VCaP (cell line): ENCODE data around the gene ZDHHC8.

Experiments
- H3K27ac ChIP-seq: fragments of 450-650 bp; 2 replicates; pipeline ENCODE4 v1.5.1; 2017
- CTCF ChIP-seq: fragments of 450-650 bp; conservative IDR thresholded peaks from 2 replicates; pipeline ENCODE4 v1.5.1; 2017; ENCODE audit warnings: mild to moderate bottlenecking, moderate library complexity

ZDHHC8 gene

DNA sequence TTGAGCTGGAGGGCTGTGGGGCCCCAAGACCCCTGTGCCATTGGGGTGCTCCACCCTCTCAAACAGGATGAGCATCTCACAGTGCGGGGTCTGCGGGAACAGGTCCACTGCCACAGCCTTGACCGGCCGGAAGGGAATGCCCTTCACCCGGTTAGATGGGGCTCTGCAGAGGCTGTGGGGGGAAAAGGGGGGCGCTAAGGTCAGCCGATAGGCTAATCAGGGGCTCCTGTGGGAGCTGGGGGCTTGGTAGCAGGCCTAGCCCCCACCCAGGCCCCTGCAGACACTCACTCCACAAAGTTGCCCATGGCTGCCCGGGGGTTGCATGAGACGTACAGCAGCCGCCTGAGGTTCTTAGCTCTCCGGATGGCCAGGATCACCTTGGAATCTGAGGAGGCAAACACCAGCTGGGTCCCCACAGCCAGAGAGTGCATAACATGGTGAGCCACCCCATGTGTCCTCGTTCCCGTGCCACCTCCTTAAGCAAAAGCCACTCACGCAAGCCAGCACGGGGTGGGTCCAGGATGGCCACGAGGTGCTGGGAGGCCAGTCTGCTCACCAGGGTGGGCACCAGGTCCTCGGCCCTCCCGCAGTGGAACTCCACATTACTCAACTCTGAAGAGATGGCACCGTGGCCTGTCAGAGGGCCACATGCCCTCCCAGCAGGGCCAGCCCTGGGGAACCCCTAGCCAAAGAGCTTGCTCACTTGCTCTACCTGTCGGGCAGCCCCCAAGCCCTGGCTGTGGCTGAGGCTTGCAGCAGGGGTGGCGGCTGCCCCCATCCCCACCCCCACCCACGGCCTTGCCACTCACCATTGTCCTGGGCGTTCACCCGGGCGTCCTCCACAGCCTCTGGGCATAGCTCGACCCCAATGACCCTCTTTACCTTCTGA is 18.7 kb upstream of the ZDHHC8 start:
- TF ChIP-seq CTCF = no peak
- peak overlapping the region; percentile 38; the same call in 1 of the 2 replicates for H3K27ac ChIP-seq

- no peak for TF ChIP-seq CTCF
These were observed 17.9 kb upstream of the ZDHHC8 start for GRCh38 chr22:20113551-20114310.

DNA sequence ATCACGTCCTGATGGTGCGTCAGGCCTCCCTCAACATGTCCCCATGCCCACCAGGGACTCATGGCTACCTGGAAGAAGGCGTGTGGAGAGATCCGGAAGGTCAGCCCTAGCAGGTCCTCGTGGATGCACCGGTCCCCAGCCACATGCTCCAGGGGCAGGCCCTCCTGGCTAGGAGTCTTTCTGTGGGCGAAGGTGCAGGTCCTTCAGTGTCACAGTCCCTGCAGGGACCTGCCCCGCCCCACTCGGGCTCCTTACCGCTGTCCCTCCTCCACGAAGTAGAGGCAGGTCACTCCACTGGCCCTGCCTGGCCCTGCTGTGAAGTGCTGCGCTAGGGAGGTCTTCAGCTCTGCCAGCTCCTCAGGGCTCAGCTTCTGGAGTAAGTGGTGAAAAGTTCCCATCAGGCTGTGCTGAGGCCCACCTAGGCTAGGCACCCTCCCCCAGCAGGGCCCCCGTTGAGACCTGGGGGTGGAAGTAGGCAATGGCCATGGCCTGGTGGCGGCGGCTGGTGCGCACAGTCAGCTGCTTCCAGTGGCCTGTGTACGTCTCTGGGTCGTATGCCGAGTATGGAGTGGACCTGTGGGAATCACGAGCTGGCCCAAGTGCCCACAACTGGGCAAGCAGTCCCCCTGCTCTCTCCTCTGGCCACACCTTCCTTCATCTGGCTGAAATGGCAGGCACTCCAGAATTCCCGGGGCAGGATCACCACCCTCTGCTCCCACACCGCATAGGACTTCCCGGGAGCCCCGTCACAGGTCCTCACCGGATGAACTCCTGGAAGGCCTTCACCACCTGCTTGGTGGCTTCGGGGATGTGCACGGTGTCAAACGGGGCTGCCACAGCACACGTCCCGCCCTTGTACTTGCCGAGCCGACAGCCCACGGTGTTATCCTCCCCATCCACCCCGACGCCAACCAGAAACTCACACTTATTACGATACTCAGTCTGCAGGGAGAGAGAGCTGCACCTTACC is 16.8 kb upstream of the ZDHHC8 start:
- no peak for TF ChIP-seq CTCF
- H3K27ac ChIP-seq = peak overlapping the region; percentile 92; the same call in 1 of the 2 replicates

More at GRCh38 chr22:20113551-20114310, 17.9 kb upstream of the ZDHHC8 start:
- peak overlapping the region; percentile 38; the same call in 1 of the 2 replicates for H3K27ac ChIP-seq

DNA sequence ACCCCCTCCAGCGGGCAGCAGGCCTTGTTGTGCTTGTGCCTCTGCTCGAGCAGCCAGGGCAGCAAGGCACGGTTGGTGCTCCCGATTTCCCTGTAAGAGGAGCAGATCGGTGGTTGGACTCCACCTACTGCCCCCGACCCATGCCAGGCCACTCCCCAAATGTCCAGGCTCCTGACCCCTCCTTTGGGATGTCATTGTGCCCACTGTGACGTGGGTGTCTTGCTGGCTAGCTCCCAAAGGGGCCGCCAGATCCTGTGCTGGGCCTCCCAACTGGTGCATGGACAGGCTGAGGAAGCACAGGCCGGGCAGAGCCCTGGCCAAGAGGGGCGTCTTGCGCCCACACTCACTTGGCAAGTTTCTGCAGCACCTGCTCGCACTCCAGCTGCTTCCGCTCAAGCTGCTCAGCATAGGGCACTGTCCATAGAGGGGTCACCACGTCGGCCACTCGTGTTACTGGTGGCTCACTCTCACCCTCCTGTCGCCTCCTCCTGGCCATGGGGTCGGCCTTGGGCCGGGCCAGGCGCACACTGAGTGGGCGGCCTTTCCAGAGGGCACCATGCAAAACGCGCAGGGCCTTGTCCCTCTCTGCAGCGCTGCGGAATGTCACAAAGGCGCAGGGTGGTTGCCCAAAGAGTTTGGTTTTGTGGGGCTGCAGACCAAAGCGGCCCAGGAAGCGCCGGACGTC is 15.8 kb upstream of the ZDHHC8 start, which contains the start of gene RANBP1:
Gene RANBP1 (plus strand): TSS at position 414 of the 685 bp plus-strand sequence. CDS start 81 bp downstream, at position 495.
- peak within 1 kb of the TSS; percentile 92 for H3K27ac ChIP-seq
- TF ChIP-seq CTCF = no peak

DNA sequence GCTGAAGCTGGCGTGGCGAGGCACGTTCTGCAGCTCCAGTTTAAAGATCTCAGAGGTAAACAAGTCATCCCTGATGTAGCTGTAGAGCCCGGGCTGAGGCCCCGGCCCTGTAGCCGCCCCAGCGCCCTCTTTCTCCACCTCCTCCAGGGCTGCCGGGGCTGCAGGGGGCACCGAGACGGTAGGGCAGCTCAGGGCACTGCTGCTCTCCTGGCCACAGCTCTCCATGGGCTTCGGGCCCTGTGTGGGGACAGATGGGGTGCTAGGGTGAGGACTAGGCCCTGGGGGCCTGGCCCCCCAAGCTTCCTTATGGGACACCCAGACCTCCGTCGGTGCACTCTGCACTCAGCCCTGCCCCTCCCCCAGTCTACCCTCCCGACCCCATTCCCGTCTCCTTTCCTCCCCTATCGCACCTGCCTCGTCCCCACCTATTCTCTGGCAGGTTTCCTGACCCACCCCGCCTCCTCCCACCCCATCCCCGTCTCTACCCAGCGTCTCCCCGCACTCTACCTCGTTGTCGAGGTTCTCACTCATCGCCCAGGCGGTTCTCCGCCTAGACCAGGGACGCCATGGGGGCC is 15.1 kb upstream of the ZDHHC8 start:
- no peak for TF ChIP-seq CTCF
- H3K27ac ChIP-seq = peak overlapping the region; percentile 92

- TF ChIP-seq CTCF = peak; percentile 53
- H3K27ac ChIP-seq = peak within 1 kb of the TSS; percentile 92
These were observed 14.5 kb upstream of the ZDHHC8 start, which contains the start of gene TRMT2A for GRCh38 chr22:20116951-20117632. TRMT2A (minus strand) TSS chr22:20117226; CDS start chr22:20116906, 320 bp downstream.
